Transverse colon (tissue), 3 donors: ENCODE data around the gene ABHD17A.

Source experiments
- EP300 ChIP-seq: sonication (generic); formaldehyde crosslinking; IDR thresholded peaks from one replicate; pipeline ENCODE4 v1.6.1; 2017; ENCODE audit warnings: antibody characterized with exemption, low read depth
- TF ChIP-seq, protein P1 (sequence below), 5 experiments: fragments of 200-600 bp in 3 of 5; fragments of 450-650 bp in 2 of 5; sonication (generic) in 3 of 5; IDR thresholded peaks; 1 replicate in 2 of 5; 2 replicates in 3 of 5; pipeline ENCODE4 v1.5.1; 2016 to 2017; ENCODE audit warnings: antibody characterized with exemption in 5 of 5, inconsistent platforms in 3 of 5, mild to moderate bottlenecking in 2 of 5, moderate library complexity in 1 of 5

DNA sequence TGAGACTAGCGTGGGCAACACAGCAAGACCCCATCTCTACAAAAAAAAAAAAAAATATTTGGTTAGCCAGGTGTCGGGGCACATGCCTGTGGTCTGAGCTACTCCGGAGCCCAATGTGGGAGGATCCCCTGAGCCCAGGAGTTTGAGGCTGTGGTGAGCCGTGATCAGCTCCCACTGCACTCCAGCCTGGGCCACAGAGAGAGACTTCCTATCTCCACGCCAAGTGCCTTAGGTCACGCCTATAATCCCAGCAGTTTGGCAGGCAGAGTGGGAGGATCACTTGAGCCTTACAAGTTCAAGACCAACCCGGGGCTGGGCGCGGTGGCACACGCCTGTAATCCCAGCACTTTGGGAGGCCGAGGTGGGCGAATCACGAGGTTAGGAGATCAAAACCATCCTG lies 11.2 kb upstream of the ABHD17A start:
- TF ChIP-seq EP300, result no peak
- TF ChIP-seq, protein P1, sequence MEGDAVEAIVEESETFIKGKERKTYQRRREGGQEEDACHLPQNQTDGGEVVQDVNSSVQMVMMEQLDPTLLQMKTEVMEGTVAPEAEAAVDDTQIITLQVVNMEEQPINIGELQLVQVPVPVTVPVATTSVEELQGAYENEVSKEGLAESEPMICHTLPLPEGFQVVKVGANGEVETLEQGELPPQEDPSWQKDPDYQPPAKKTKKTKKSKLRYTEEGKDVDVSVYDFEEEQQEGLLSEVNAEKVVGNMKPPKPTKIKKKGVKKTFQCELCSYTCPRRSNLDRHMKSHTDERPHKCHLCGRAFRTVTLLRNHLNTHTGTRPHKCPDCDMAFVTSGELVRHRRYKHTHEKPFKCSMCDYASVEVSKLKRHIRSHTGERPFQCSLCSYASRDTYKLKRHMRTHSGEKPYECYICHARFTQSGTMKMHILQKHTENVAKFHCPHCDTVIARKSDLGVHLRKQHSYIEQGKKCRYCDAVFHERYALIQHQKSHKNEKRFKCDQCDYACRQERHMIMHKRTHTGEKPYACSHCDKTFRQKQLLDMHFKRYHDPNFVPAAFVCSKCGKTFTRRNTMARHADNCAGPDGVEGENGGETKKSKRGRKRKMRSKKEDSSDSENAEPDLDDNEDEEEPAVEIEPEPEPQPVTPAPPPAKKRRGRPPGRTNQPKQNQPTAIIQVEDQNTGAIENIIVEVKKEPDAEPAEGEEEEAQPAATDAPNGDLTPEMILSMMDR (IDR thresholded peaks at IDR 0.05), result no peak
